ENCODE data around the gene AMT. TPM values are rescaled to one million over a fixed set of nuclear protein-coding genes. Genes with fewer than 3 reads are reported as not detected.

AMT gene
- total RNA-seq, 1 donor = 1.1 TPM

DNA sequence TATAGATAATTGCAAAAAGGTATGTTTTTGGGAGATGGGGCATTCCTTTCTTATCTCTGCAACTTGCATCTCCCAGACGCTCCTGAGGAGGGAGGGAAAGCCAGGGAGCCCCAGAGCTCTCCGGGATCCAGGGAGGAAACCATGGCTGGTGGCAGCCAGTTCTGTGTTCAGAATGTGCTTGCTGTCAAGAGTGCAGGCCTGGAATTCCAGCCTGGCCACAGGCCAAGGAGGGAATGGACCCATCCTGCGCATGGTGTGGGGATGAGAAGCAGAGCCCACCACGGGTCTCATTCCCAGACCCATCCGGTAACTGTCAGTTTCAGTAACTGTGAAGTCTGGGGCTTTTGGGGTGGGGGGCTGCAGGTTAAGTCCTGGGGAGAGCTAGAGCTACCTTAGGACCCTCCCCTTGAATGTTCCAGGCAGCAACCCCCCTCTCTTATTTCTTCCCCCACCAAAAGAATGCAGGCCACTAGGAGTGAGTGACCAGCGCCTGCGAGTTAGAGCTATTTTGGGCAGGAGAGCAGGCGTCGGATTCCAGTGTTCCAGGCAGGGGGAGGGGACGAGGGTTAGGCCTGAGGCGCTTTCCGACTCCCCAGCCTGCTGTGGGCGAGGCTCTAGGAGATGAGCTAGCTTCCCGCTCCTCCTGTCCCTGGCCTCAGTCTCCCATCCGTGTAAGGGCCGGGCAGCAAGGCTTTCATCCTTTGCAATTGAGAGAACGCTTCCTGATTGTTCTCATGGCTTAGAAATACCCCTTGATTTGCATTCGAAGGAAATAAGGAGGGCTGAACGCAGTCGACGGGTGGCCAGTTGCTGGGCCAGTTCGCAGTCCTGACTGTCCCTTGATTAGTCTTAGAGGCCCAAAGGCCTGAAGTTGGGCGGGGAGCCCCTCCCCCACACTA lies 47.0 kb upstream of the AMT start:
- TF ChIP-seq, protein P1, sequence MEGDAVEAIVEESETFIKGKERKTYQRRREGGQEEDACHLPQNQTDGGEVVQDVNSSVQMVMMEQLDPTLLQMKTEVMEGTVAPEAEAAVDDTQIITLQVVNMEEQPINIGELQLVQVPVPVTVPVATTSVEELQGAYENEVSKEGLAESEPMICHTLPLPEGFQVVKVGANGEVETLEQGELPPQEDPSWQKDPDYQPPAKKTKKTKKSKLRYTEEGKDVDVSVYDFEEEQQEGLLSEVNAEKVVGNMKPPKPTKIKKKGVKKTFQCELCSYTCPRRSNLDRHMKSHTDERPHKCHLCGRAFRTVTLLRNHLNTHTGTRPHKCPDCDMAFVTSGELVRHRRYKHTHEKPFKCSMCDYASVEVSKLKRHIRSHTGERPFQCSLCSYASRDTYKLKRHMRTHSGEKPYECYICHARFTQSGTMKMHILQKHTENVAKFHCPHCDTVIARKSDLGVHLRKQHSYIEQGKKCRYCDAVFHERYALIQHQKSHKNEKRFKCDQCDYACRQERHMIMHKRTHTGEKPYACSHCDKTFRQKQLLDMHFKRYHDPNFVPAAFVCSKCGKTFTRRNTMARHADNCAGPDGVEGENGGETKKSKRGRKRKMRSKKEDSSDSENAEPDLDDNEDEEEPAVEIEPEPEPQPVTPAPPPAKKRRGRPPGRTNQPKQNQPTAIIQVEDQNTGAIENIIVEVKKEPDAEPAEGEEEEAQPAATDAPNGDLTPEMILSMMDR (IDR thresholded peaks at IDR 0.05; ENCODE audit: extremely low read depth, low read depth, low read length) = no peak
- Histone ChIP-seq H3K4me3 (ENCODE audit: insufficient read depth, low read length) (peak overlapping the region; percentile 94), H3K4me1 (ENCODE audit: insufficient read depth, low read length) (peaks cover 22% of the 10 kb centered on the region), H3K79me2 (ENCODE audit: insufficient read depth, low read length) (peaks cover 32% of the 10 kb centered on the region), H4K20me1 (ENCODE audit: insufficient read depth, low read length) (peaks cover 5% of the 10 kb centered on the region), H3K9me3 (ENCODE audit: low read depth, low read length) (no peaks in the 10 kb centered on the region), H3K36me3 (ENCODE audit: insufficient read depth, low read length) (no peaks in the 10 kb centered on the region), H3K27ac (ENCODE audit: low read depth, low read length) (peak overlapping the region; percentile 88), H3K27me3 (ENCODE audit: insufficient read depth, low read length) (no peaks in the 10 kb centered on the region), H2AFZ (ENCODE audit: low read length) (peak overlapping the region; percentile 96), H3K4me2 (ENCODE audit: insufficient read depth, low read length) (peak overlapping the region; percentile 96)
- DNase-seq (ENCODE audit: insufficient read length, low spot score, missing footprints) = peak; percentile 92

DNA sequence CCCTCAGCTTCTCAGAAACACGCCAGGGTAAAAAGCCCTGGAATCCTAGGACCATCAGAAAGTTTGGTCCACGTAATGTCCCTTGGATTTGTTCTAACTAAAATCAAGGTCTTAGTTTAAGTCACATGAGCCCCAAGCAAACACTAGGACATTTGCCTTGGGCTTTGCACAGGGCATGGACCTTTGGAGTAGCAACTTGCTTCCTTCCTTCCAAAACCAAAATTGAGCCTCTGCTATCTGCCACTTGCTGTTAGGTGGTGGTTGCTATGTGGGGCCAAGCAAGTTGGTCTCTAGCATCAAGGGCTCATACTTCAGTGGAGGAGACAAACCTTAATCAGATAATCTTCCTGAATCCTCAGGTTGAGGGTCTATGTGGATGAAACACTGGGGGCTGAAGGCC lies 43.8 kb upstream of the AMT start:
- Histone ChIP-seq H2AFZ (ENCODE audit: low read length) (peak overlapping the region; percentile 68), H4K20me1 (ENCODE audit: insufficient read depth, low read length) (peaks cover under 1% of the 10 kb centered on the region), H3K9me3 (ENCODE audit: low read depth, low read length) (no peaks in the 10 kb centered on the region), H3K4me1 (ENCODE audit: insufficient read depth, low read length) (peaks cover 21% of the 10 kb centered on the region), H3K27me3 (ENCODE audit: insufficient read depth, low read length) (no peaks in the 10 kb centered on the region), H3K4me3 (ENCODE audit: insufficient read depth, low read length) (no peak overlapping the region), H3K36me3 (ENCODE audit: insufficient read depth, low read length) (no peaks in the 10 kb centered on the region), H3K4me2 (ENCODE audit: insufficient read depth, low read length) (no peak overlapping the region), H3K79me2 (ENCODE audit: insufficient read depth, low read length) (peaks cover 4% of the 10 kb centered on the region), H3K27ac (ENCODE audit: low read depth, low read length) (no peak overlapping the region)
- DNase-seq (ENCODE audit: insufficient read length, low spot score, missing footprints) = no peak
- TF ChIP-seq, protein P1 (IDR thresholded peaks at IDR 0.05; ENCODE audit: extremely low read depth, low read depth, low read length) = no peak

DNA sequence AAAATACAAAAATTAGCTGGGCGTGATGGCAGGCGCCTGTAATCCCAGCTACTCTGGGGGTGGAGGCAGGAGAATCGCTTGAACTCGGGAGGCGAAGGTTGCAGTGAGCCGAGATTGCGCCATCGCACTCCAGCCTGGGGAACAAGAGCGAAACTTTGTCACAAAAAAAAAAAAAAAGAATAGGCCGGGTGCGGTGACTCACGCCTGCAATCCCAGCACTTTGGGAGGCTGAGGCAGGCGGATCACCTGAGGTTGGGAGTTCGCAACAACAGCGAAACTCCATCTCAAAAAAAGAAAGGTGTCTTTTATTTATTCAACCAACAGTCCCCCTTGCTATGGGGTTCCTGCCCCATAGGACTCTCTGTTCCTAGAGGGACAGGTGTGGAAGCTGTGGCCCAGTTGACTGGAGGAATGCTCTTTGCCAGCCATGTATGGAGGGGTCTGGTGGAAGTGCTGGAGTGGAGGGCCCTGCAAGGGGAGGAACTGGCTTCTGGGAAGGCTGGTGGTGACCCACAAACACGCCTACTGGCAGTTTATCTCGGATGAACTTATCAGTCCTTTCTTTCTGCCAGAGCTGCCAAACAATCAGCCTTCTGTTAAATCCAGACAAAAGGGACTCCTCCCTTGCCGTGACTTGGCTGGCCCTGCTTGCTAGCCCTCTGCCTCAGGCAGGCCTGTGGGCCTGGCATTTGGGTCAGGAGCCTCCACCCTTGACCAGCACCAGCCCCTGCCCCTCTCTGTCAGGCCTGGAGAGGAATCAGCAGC lies 43.2 kb upstream of the AMT start:
- Histone ChIP-seq H3K79me2 (ENCODE audit: insufficient read depth, low read length) (no peaks in the 10 kb centered on the region), H3K9me3 (ENCODE audit: low read depth, low read length) (no peaks in the 10 kb centered on the region), H4K20me1 (ENCODE audit: insufficient read depth, low read length) (no peaks in the 10 kb centered on the region), H3K4me1 (ENCODE audit: insufficient read depth, low read length) (peaks cover 20% of the 10 kb centered on the region), H3K36me3 (ENCODE audit: insufficient read depth, low read length) (no peaks in the 10 kb centered on the region), H3K4me3 (ENCODE audit: insufficient read depth, low read length) (no peak overlapping the region), H3K27me3 (ENCODE audit: insufficient read depth, low read length) (no peaks in the 10 kb centered on the region), H3K4me2 (ENCODE audit: insufficient read depth, low read length) (no peak overlapping the region), H2AFZ (ENCODE audit: low read length) (peak overlapping the region; percentile 68), H3K27ac (ENCODE audit: low read depth, low read length) (no peak overlapping the region)
- no peak for DNase-seq (ENCODE audit: insufficient read length, low spot score, missing footprints)
- TF ChIP-seq, protein P1 (IDR thresholded peaks at IDR 0.05; ENCODE audit: extremely low read depth, low read depth, low read length) = no peak

DNA sequence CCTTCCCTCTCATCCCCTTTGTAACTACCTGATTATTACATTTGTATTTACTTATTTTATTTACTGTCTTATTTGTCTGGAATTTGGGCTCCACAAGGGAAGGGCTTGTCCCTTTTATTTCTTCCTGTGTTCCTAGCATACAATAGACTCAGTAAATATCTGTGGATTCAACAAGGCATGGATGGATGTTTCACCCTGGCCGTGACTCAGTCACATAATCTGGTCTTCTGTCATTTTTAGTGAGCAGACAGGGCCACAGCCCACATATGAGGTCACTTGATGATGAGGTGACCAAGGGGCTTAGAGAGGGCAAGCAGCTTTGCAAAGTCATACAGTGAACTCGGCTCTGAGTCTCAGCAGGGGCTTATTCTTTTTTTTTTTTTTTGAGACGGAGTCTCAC lies 39.9 kb upstream of the AMT start:
- H3K79me2 ChIP-seq (ENCODE audit: insufficient read depth, low read length) = no peaks in the 10 kb centered on the region
- DNase-seq (ENCODE audit: insufficient read length, low spot score, missing footprints) = peak; percentile 77
- TF ChIP-seq, protein P1 (IDR thresholded peaks at IDR 0.05; ENCODE audit: extremely low read depth, low read depth, low read length) = no peak
- H3K27me3 ChIP-seq (ENCODE audit: insufficient read depth, low read length) = no peaks in the 10 kb centered on the region
- H3K4me2 ChIP-seq (ENCODE audit: insufficient read depth, low read length) = no peak overlapping the region
- H3K4me1 ChIP-seq (ENCODE audit: insufficient read depth, low read length) = peaks cover 10% of the 10 kb centered on the region
- H3K36me3 ChIP-seq (ENCODE audit: insufficient read depth, low read length) = no peaks in the 10 kb centered on the region
- H2AFZ ChIP-seq (ENCODE audit: low read length) = peak overlapping the region; percentile 65
- no peaks in the 10 kb centered on the region for H4K20me1 ChIP-seq (ENCODE audit: insufficient read depth, low read length)
- H3K27ac ChIP-seq (ENCODE audit: low read depth, low read length) = no peak overlapping the region
- H3K9me3 ChIP-seq (ENCODE audit: low read depth, low read length) = no peaks in the 10 kb centered on the region
- H3K4me3 ChIP-seq (ENCODE audit: insufficient read depth, low read length) = no peak overlapping the region

Data from osteoblast (primary cell).